HG03342 (cell line): Measurements from ENCODE around the gene TESK1.
"Not testable (repeated sequence)": the region's sequence is repeated elsewhere in the genome, so short reads cannot be mapped to it uniquely, and the experiment has no call there.

Experiments used
- ATAC-seq: cut with Tn5 transposase; IDR thresholded peaks from one replicate; pipeline ENCODE4 v1.9.1; 2021; ENCODE audit warnings: mild to moderate bottlenecking, moderate library complexity; ENCODE audit not compliant: unreplicated experiment

TESK1 gene

DNA sequence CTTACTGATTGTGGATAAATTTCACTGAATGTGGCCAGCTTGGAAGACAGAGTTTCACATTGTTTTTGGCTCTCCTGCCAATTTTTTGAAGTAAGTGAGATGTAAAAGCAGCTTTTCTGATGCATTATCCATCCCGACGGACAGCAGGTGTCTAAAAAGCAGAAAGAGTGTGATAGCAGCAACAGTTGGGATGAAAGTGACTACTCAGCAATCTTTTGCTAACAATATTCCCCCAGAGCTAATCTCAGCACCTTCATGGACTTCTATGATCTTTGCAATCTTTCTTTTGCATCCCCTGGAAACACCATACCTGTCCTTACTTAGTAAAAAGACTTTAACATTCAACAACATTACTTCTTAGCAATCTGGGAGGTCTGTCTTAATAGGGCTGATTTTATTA is 7.8 kb downstream of the TESK1 start:
- ATAC-seq = no peak

DNA sequence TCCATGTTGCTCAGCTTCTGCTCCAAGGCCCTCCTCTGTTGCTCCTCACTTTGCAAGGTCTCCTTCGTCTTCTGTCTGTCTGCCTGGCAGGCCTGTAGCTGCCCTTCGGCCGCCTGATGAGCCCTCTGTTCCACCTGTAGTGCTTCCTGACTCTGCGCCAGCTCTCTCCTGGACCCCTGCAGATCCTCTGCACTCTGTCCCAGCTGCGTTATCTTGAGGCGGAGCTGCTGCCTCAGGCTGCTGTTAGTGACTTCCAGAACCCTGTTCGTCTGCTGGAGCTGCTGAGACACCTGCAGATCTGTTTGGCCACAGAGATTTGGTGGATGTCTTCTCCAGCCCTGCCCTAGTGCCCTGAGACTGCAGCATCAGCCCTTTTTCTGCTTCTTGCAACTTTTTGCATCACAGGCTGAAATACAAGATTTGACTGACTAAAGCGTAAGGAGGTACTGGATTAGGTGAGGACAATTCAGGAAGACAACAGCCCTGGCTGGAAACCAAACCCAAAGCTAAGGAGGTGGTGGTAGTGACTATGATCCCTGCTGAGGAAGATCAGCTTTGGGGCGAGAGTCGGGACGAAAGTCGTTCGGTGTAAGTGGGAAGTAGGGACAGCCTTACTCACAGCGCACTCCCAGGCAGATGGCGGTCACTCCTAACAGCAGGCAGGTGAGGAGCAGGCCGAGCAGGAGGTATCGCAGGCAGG is 11.1 kb downstream of the TESK1 start:
- no peak for ATAC-seq

DNA sequence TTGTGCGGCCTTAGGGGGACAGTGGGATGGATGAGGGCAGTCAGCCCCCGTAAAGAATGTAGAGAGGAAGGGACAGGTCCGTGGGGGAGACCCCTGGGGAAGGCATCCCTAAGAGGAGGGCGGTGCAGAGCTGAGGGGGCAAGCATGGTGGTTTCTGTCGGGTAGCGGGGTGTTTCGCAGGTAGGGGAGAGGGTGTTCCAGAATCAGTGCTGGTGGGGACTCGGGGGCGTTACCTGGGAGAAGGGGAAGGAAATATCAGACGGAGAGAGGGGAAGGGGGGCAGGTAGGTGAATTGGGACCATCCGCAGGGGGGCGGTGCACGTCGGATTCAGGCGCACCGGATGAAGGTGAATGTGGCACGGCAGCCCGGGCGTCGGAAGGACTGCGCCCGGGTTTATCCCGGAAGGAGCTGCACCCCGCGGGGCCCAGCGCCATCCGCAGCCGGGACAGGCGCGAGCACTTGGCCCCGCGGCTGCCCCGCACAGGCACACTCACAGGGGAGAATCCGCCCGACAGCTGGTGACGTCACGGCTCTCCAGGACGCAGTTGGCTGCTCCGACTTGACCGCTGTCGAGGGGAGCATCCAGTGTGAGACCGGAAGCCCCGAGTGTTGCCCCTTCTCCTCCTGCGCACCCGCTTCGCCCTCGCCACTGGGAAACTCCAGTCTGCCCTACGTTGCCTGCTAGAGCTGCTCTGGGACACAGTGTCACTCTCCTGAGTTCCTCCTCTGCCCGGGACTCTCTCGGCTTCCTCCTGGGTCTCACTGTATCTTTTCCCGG is 11.8 kb downstream of the TESK1 start:
- ATAC-seq = peak; percentile 38

DNA sequence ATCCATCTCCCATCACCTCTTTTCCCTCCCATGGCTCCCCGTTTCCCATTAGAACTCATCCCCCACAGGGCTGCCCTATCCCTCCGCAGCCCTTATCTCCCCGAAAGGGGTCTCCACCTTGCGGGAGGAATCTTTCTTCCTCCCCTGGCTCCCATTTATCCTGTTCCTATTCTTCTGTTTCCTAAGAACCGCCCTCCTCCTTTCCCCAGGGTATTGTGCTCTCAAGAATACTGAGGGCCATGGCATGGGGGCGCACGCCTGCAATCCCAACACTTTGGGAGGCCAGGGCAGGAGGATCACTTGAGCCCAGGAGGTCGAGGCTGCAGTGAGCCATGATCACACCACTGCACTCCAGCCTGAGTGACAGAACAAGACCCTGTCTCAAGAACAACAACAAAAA is 12.5 kb downstream of the TESK1 start:
- ATAC-seq = no peak

GRCh38 chr9:35618325-35618727 is 13.3 kb downstream of the TESK1 start, which contains the start of gene CD72:
CD72 (minus strand) TSS chr9:35618413; CDS start chr9:35618303, 110 bp downstream.
- no peak for ATAC-seq

DNA sequence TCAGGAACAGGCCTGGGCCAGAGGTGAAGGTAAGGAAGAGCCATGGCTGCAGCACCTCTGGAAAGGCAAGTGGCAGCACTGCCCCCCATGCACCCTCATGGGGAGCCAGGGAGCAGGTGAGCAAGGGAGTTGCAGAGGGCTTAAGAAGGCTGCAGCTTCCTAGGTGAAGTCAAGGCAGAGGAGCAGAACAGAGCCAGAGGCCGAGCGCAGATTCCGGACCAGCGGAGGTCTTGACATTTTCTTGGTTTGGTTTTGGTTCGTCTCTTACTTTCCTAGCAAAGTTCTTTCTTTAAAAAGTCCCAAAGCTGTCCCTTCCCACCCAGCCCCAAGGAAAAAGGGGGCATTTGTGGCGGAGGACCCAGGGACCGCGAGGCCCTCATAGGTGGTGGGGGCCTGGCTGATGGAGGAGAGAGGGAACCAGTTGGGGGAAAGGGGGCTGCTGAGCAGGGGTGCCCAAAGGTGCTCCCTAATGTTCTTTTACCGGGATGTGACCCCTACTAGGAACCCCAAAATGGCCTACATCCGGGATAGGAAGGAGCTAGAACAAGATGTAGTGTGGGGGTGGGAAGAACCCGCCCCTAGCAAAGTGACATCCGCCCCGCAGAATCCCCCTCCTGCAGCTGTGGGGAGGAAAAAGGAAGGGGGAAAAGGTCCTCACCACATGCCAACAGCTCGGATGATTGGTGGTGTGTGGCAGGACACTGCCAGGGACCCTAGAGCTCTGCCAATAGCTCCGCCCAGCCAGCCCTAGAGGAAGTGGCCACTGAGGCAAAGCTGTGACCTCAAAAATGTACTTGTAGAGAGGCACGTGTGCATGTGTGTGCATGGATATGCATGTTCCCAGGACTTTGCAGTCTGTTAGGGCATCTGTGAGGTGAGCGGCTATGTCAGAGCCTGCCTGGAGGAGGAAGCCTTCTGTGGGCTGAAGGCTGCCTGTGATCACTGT is 14.1 kb downstream of the TESK1 start:
- ATAC-seq = peak; percentile 34

- ATAC-seq = peak; percentile 51
Observed at GRCh38 chr9:35619800-35620158, 14.7 kb downstream of the TESK1 start.

- no peak for ATAC-seq
Observed at GRCh38 chr9:35627575-35627974, 22.5 kb downstream of the TESK1 start.

GRCh38 chr9:35628389-35628991 is 23.4 kb downstream of the TESK1 start:
- no peak for ATAC-seq

GRCh38 chr9:35629597-35629996 is 24.5 kb downstream of the TESK1 start:
- ATAC-seq = no peak

- no peak for ATAC-seq
Observed at GRCh38 chr9:35635730-35636129, 30.7 kb downstream of the TESK1 start.

- no peak for ATAC-seq
Observed at GRCh38 chr9:35636135-35636876, 31.2 kb downstream of the TESK1 start.

- not testable (repeated sequence) for ATAC-seq
Observed at GRCh38 chr9:35636877-35637246, 31.8 kb downstream of the TESK1 start.

DNA sequence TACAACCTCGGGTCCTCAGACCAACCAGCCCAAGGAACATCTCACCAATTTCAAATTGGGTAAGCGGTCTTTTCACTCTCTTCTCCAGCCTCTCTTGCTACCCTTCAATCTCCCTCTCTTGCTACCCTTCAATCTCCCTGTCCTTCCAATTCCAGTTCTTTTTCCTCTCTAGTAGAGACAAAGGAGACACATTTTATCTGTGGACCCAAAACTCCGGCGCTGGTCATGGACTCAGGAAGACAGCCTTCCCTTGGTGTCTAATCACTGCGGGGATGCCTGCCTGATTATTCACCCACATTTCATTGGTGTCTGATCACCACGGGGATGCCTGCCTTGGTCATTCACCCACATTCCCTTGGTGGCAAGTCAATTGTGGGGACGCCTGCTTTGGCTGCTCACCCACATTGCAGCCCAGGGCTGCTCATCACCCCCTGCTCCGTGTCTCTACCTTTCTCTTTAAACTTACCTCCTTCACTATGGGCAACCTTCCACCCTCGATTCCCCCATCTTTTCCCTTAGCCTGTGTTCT is 32.4 kb downstream of the TESK1 start:
- not testable (repeated sequence) for ATAC-seq

DNA sequence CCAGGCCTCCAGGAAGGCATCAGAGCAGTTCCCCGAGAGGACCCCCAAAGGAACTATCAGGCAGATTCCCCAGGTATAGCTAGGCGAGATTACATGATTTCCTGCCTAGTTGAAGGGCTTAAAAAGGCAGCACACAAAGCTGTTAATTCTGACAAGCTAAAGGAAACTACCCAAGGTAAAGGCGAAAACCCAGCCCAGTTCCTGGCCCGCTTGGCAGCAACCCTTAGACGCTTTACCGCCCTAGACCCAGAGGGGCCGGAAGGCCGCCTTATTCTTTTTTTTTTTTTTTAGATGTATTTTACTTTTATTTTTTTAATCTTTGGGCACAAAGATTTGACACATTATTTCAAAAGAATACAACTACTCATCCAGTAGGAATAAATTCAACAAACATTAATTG is 33.7 kb downstream of the TESK1 start:
- ATAC-seq = not testable (repeated sequence)

DNA sequence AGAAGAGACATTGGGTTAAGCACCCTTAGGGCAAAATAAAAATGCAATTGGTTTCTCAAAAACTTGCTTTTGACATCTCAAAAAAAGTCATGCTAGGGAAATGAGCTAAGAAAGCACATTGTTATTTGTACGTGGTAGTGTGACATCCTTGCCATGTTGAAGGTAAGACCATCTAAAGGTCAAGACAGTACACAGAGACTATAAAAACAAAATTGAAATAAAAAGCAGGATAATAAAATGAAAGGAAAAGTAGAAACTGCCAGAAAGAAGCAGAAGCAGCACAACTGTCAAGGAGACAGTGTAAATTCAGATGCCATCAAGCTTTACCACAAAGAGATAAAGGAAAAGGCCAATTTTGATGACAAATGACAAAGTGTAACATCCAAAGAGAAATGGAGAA is 34.2 kb downstream of the TESK1 start:
- ATAC-seq = not testable (repeated sequence)

DNA sequence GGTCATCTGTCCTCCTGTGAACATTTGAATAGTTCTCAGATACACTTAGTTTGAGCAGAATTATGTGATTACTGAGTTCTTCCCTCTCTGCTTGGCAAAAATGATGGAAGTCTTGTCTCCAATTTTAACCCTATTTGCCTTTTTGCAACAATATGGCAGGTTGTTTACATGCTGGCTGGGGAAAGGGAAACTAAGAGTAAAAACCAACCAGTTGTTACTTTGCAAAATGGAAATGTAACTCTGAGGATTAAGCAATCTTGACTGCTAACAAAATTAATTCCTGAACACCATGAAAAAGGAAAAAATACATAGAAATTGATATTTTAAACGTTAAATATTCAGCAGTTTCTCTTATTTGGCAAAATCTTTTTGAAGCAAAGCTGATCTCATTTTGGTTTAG is 34.6 kb downstream of the TESK1 start:
- ATAC-seq = no peak

- ATAC-seq = not testable (repeated sequence)
Observed at GRCh38 chr9:35640431-35640830, 35.4 kb downstream of the TESK1 start.

DNA sequence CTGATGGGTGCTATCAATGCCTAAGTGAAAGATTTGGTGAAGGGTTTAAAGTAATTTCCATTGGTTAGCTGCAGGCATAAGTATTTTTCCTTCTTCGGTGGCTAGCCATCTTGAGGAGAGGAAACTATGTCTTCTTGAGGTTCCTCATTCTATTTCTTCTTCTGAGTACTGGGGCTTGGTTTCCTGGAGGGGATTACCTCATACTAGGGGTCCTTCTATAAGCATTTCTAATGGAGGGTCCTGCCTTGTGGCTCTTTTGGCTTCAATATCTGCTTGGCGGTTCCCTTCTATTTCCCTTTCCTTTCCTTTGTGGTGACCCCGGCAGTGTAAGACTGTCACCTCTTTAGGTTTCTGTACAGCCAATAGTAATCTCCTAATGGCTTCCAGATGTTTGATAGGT is 36.4 kb downstream of the TESK1 start:
- ATAC-seq = not testable (repeated sequence)

GRCh38 chr9:35643046-35643445 is 38.0 kb downstream of the TESK1 start:
- ATAC-seq = no peak
